ENCODE data around the gene FBXO36.
"Not testable (repeated sequence)": the region's sequence is repeated elsewhere in the genome, so short reads cannot be mapped to it uniquely, and the experiment has no call there.

Gene FBXO36

GRCh38 chr2:229922449-229923386, at the start of gene FBXO36:
TSS of gene FBXO36 (plus strand) at chr2:229922503. CDS start at chr2:229922514, 11 bp downstream.
- DNase-seq: no peak

GRCh38 chr2:229873123-229873581, 49.2 kb upstream of the FBXO36 start:
- no peak for DNase-seq

- DNase-seq: no peak
Measured at GRCh38 chr2:229874647-229875046, 47.7 kb upstream of the FBXO36 start.

GRCh38 chr2:229875549-229875948, 46.8 kb upstream of the FBXO36 start:
- no peak for DNase-seq

- DNase-seq: no peak
Measured at GRCh38 chr2:229879191-229879950, 42.9 kb upstream of the FBXO36 start.

- DNase-seq: no peak
Measured at GRCh38 chr2:229880892-229881586, 41.3 kb upstream of the FBXO36 start.

DNA sequence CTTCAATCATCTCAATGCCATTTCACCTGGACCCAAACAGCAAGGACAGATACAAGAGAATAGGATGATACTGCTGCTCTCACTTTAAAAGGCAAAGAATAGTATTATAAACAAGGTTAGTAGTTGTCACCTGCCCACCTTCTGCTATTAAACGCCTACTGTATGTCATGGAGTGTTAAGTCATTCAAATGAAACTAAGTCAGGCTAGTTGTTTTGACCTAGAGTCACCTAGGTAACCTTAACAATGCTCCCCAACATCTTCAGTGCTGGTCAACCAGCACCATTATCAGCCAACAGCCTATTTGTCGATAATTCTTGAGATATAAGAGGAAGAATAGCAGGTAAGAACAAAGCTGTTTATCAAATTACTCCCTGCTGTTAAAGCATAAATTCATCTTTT, 39.7 kb upstream of the FBXO36 start:
- no peak for DNase-seq

DNA sequence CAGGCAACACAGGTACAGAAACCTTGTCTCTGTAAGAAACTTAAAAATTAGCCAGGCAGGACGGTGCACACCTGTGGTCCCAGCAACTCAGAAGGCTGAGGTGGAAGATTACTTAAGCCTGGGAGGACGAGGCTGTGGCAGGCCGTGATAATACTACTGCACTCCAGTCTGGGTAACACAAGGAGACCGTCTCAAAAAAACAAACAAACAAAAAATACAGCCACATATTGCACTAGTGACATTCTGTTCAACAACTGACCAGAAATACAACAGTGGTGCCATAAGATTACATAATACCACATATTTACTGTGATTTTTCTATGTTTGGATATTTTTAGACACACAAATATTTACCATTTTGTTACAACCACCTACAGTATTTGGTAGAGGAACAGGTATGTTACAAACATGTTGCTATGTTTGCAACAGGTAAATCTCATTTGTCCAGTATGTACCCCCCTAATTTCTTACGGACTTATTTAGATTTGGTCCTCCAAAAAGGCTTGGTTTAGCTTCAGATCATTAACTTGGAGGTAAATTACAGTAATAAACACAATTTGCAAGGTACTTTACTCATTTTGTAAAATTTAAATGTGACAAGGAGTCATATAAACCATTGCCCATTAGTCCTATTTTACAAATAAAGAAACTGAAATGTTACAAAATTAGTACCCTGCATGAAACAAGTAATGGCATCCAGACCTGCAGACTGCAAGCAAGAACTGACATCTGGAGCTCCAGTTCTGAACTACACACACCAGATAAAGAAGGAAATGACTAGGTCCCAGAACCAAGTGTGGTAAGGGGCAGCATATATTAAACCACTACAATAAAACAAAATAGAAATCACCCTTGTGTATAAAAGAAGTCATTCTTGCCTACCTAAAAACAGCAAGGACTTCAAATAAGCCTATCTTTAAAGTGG, 37.3 kb upstream of the FBXO36 start:
- no peak for DNase-seq

- no peak for DNase-seq
Measured at GRCh38 chr2:229887441-229887840, 34.9 kb upstream of the FBXO36 start.

DNA sequence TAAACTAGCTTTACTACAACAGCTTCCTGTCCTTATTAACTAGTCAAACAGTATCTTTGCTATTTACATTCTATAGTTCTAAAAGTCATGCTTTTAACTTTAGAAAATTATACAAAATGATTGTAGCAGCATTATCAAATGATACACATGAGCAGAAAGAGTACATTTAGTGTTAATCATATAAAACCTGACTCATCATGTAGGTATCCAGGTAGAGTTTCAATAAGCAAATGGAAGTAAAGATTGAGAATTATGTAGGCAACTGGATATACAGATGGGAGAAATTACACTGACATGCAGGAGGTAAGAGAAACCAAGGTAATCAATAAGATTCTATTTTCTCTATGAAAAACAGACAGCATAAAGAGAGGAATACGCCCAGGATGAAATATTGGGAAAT, 34.3 kb upstream of the FBXO36 start:
- no peak for DNase-seq

DNA sequence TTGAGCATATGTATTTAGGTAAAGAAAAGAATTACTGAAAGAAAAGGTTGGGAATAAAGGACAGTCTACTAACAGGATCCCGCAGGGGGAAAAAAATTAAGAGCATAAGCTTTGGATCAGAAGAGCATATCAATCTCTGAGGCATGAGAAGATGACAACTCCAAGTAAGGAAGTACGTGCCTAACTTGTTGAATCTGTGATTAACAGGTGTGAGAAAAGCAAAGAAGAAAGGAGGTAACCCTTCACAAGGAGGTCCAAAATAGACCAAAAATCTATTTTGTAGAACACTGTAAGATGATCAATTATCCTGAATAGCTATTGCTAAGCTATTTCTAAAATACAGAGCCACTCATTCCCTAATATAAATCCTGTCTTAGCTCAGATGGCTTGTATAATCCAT, 33.3 kb upstream of the FBXO36 start:
- DNase-seq: no peak

DNA sequence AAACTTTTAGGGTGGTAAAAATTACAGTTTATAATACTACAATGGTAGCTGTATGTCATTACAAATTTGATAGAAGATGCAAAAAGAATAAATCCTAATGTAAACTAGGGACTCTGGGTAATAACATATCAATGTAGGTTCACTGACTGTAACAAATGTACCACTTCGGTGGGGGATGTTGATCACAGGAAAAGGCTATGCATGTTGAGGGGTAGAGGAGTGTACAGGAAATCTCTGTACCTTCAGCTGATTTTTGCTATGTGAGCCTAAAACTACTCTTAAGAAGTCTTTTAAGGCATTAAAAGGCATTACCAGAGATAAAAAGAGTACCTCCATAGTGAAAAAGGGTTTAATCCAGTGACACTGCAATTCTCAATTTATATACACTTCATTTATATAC, 25.4 kb upstream of the FBXO36 start:
- DNase-seq: no peak

GRCh38 chr2:229899604-229900003, 22.7 kb upstream of the FBXO36 start:
- DNase-seq: no peak

GRCh38 chr2:229900012-229900411, 22.3 kb upstream of the FBXO36 start:
- DNase-seq: no peak

DNA sequence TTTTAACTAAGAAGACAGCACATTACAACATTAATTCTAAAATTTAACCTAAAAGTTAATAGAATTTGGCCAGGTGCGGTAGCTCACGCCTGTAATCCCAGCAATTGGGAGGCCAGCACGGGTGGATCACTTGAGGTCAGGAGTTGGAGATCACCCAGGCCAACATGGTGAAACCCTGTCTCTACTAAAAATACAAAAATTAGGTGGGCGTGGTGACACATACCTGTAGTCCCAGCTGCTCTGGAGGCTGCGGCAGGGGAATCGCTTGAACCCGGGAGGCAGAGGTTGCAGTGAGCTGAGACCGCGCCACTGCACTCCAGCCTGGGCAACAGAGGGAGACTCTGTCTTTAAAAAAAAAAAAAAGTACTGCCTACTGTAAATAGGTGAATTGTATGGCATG, 21.8 kb upstream of the FBXO36 start:
- not testable (repeated sequence) for DNase-seq

DNA sequence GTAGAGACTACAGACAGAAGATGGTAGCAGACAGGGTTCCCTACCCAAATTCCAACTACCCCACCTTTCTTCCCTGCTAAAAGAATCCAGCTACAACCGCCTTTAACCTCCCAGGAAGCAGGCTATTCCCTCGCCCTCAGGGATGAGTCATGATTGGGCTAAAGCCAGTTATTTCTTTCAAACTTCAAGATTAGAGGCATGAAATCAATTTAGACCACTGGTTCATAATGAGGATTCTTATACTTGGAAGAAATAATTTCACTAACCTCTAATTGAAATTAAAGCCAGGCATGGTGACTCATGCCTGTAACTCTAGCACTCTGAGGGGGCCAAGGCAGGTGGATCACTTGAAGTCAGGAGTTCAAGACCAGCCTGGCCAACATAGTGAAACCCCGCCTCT, 20.5 kb upstream of the FBXO36 start:
- DNase-seq: peak; percentile 10

GRCh38 chr2:229903037-229903436, 19.3 kb upstream of the FBXO36 start:
- no peak for DNase-seq

- DNase-seq: no peak
Measured at GRCh38 chr2:229905601-229906000, 16.7 kb upstream of the FBXO36 start.

- no peak for DNase-seq
Measured at GRCh38 chr2:229909090-229909489, 13.2 kb upstream of the FBXO36 start.

- no peak for DNase-seq
Measured at GRCh38 chr2:229910147-229910831, 12.0 kb upstream of the FBXO36 start.

DNA sequence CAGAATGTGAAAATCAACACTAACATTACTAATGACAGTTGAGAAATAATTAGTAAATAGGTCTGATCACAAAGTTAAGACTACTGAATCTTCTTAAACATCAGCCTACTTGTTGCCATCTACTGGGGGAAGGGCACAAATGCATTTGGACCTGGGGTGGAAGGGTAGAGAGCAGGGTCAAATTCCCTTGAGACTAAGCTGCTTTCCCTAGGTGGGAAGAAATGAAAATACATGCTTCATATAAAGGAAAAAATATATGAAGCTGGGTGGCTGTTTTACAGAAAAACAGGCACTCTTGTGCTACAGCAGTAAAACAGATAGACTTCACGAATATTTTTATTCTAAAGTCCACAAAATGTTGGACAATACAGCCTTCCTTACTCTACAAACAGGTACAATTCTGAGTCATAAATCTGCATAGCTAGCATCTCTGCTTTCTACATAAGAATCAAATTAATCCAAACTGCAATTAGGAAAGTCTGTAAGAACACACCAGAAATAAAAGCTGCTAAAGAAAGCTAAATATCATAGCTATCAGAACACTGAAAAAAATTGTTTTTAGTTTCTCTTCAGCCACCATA, 11.4 kb upstream of the FBXO36 start:
- DNase-seq: peak; percentile 17

Data from eye (tissue), 1 donor.